Measurements from ENCODE around the gene AATK.

GRCh38 chr17:81202318-81202717 is 36.3 kb upstream of the AATK start:
- TF ChIP-seq POLR2A (IDR thresholded peaks at IDR 0.05): no peak
- TF ChIP-seq CTCF (IDR thresholded peaks at IDR 0.05): no peak

Measured in adrenal gland (tissue), 5 donors.